Measurements from ENCODE around the gene TIGD1.

TIGD1 gene

GRCh38 chr2:232498452-232498851 is 51.9 kb downstream of the TIGD1 start:
- Histone ChIP-seq H3K79me2 (ENCODE audit: low read length) (no peaks in the 10 kb centered on the region), H4K20me1 (ENCODE audit: insufficient read depth, low read length) (no peaks in the 10 kb centered on the region), H2AFZ (ENCODE audit: low read length) (no peak overlapping the region), H3K9me2 (replicated peaks; ENCODE audit: insufficient read depth, low read length) (no peaks in the 10 kb centered on the region), H3K4me1 (ENCODE audit: low read length) (no peaks in the 10 kb centered on the region), H3K9me3 (replicated peaks; ENCODE audit: insufficient read depth, low read length) (no peaks in the 10 kb centered on the region), H3K27me3 (replicated peaks; ENCODE audit: insufficient read depth, low read length) (peaks cover 11% of the 10 kb centered on the region), H3K4me3 (ENCODE audit: low read length) (no peak overlapping the region), H3K36me3 (replicated peaks; ENCODE audit: insufficient read depth, low read length) (no peaks in the 10 kb centered on the region), H3K4me2 (ENCODE audit: low read depth, low read length) (no peak overlapping the region), H3K9ac (ENCODE audit: low read length) (no peak overlapping the region), H3F3A (ENCODE audit: insufficient read depth, low read length) (no peaks in the 10 kb centered on the region), H3K27ac (ENCODE audit: low read length) (no peak overlapping the region)
- DNase-seq: no peak
- no peak for TF ChIP-seq EZH2 (optimal IDR thresholded peaks at IDR 0.05; ENCODE audit: low read depth, low read length)
- TF ChIP-seq, protein P1, sequence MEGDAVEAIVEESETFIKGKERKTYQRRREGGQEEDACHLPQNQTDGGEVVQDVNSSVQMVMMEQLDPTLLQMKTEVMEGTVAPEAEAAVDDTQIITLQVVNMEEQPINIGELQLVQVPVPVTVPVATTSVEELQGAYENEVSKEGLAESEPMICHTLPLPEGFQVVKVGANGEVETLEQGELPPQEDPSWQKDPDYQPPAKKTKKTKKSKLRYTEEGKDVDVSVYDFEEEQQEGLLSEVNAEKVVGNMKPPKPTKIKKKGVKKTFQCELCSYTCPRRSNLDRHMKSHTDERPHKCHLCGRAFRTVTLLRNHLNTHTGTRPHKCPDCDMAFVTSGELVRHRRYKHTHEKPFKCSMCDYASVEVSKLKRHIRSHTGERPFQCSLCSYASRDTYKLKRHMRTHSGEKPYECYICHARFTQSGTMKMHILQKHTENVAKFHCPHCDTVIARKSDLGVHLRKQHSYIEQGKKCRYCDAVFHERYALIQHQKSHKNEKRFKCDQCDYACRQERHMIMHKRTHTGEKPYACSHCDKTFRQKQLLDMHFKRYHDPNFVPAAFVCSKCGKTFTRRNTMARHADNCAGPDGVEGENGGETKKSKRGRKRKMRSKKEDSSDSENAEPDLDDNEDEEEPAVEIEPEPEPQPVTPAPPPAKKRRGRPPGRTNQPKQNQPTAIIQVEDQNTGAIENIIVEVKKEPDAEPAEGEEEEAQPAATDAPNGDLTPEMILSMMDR (IDR thresholded peaks at IDR 0.05; ENCODE audit: low read length): no peak
- no peak for TF ChIP-seq EZH2phosphoT487 (IDR thresholded peaks at IDR 0.05; ENCODE audit: low read length)

All from MM.1S (cell line).